HCT116 (cell line): Measurements from ENCODE around the gene PEBP1. TPM values are rescaled to one million over a fixed set of nuclear protein-coding genes. Genes with fewer than 3 reads are reported as not detected.

Experiments used
- ATAC-seq: fragments of 200-7000 bp; cut with Tn5 transposase; 2 replicates; pipeline ENCODE4 v1.9.1; 2020; ENCODE audit warnings: mild to moderate bottlenecking, moderate library complexity
- BruUV-seq: library from RNA; stranded (reverse); fragments of 400-500 nt; replicated peaks from 2 replicates; lab custom pipeline; 2021; lab: Mats Ljungman, UMichigan
- CTCF ChIA-PET: fragments of 300-600 bp; sonication (Branson Sonifier 250); formaldehyde crosslinking; loops from one replicate; lab custom pipeline; 2021; ENCODE audit warnings: antibody characterized with exemption; lab: Charles Lee
- POLR2A ChIA-PET: fragments of 300-600, 350-600 bp; sonication (Branson Sonifier 250); formaldehyde crosslinking; loops from one replicate; lab custom pipeline; 2021; ENCODE audit warnings: antibody characterized with exemption; lab: Charles Lee
- RAD21 ChIA-PET, 2 experiments: fragments of 300-600 bp; sonication (Branson Sonifier 250); formaldehyde crosslinking; loops; one replicate each; lab custom pipeline; 2023; ENCODE audit warnings: low total read pairs in 2 of 2; ENCODE audit not compliant: uncharacterized antibody in 2 of 2, unreplicated experiment in 2 of 2, low non-redundant PET in 1 of 2; lab: Charles Lee
- DNase-seq: peaks from one replicate; pipeline ENCODE4 v3.0.0-alpha.2; 2010; ENCODE audit warnings: low read depth, low spot score
- H2AFZ ChIP-seq: fragments of 200-600 bp; shearing (Covaris generic), sonication (generic); 2 replicates; pipeline ENCODE4 v1.6.1; 2017; ENCODE audit warnings: low read depth, mixed run types, mixed read lengths, antibody characterized with exemption, low read length; ENCODE audit not compliant: poor library complexity, severe bottlenecking
- H3K27ac ChIP-seq: 2 replicates; pipeline ENCODE4 v1.5.1; 2012; ENCODE audit warnings: low read depth, low read length
- H3K27me3 ChIP-seq: fragments of 200-600 bp; sonication (generic); 2 replicates; pipeline ENCODE4 v1.6.1; 2016; ENCODE audit warnings: mixed run types, low read length, mixed read lengths; ENCODE audit not compliant: insufficient read depth
- H3K36me3 ChIP-seq, 2 experiments: fragments of 200-500 bp in 1 of 2; fragments of 200-600 bp in 1 of 2; sonication (Bioruptor generic) in 1 of 2; sonication (generic) in 1 of 2; 2 replicates each; pipeline versions ENCODE4 v1.5.1 to v1.6.1; 2014 to 2016; ENCODE audit warnings: low read length in 2 of 2, inconsistent platforms in 1 of 2, mixed read lengths in 1 of 2, mixed run types in 1 of 2; ENCODE audit not compliant: insufficient read depth in 2 of 2, control insufficient read depth in 1 of 2
- H3K4me1 ChIP-seq, 2 experiments: fragments of 200-600 bp in 1 of 2; sonication (generic) in 1 of 2; 2 replicates each; pipeline versions ENCODE4 v1.5.1 to v1.6.1; 2012 to 2017; ENCODE audit warnings: low read length in 2 of 2, inconsistent platforms in 1 of 2, mild to moderate bottlenecking in 1 of 2, mixed read lengths in 1 of 2, mixed run types in 1 of 2, moderate library complexity in 1 of 2; ENCODE audit not compliant: insufficient read depth in 2 of 2, control insufficient read depth in 1 of 2
- H3K4me2 ChIP-seq: fragments of 200-600 bp; sonication (generic); 2 replicates; pipeline ENCODE4 v1.6.1; 2017; ENCODE audit warnings: mixed run types, low read length, mixed read lengths
- H3K4me3 ChIP-seq, 2 experiments: fragments of 200-600 bp in 1 of 2; sonication (generic) in 1 of 2; replicated peaks in 1 of 2; 2 replicates each; pipeline ENCODE4 v1.5.1; 2011 to 2016; ENCODE audit warnings: low read length in 2 of 2, control low read depth in 1 of 2, low read depth in 1 of 2, mild to moderate bottlenecking in 1 of 2, mixed read lengths in 1 of 2, mixed run types in 1 of 2
- H3K79me2 ChIP-seq: fragments of 200-600 bp; sonication (generic); 2 replicates; pipeline ENCODE4 v1.6.1; 2017; ENCODE audit warnings: mild to moderate bottlenecking, mixed run types, low read length, moderate library complexity, mixed read lengths; ENCODE audit not compliant: insufficient read depth
- H3K9ac ChIP-seq: fragments of 200-600 bp; sonication (generic); 2 replicates; pipeline ENCODE4 v1.6.1; 2016; ENCODE audit warnings: low read length, mixed read lengths
- H3K9me2 ChIP-seq: fragments of 200-600 bp; sonication (generic), shearing (Covaris generic); 2 replicates; pipeline ENCODE4 v1.6.1; 2017; ENCODE audit warnings: mixed run types, mild to moderate bottlenecking, moderate library complexity; ENCODE audit not compliant: insufficient read depth
- H3K9me3 ChIP-seq, 2 experiments: fragments of 200-500 bp in 1 of 2; fragments of 200-600 bp in 1 of 2; sonication (Bioruptor generic) in 1 of 2; sonication (generic) in 1 of 2; 2 replicates each; pipeline ENCODE4 v1.6.1; 2014 to 2017; ENCODE audit warnings: low read length in 2 of 2, mixed read lengths in 2 of 2, inconsistent platforms in 1 of 2, low read depth in 1 of 2, mild to moderate bottlenecking in 1 of 2, mixed run types in 1 of 2, moderate library complexity in 1 of 2; ENCODE audit not compliant: control insufficient read depth in 1 of 2, insufficient read depth in 1 of 2
- H4K20me1 ChIP-seq: fragments of 200-600 bp; sonication (generic), shearing (Covaris generic); 2 replicates; pipeline ENCODE4 v1.6.1; 2017; ENCODE audit warnings: mixed run types, mild to moderate bottlenecking, moderate library complexity; ENCODE audit not compliant: insufficient read depth
- CEBPB ChIP-seq: IDR thresholded peaks from 2 replicates; pipeline ENCODE4 v1.6.1; 2012; ENCODE audit warnings: low read depth
- CTCF ChIP-seq, 3 experiments: fragments of 200-600 bp in 1 of 3; sonication (generic) in 1 of 3; IDR thresholded peaks in 2 of 3; conservative IDR thresholded peaks in 1 of 3; 2 replicates each; pipeline ENCODE4 v1.5.1; 2012 to 2017; ENCODE audit warnings: low read depth in 2 of 3, low read length in 2 of 3, antibody characterized with exemption in 1 of 3, borderline replicate concordance in 1 of 3, control low read depth in 1 of 3, mild to moderate bottlenecking in 1 of 3, mixed read lengths in 1 of 3, mixed run types in 1 of 3, moderate library complexity in 1 of 3; ENCODE audit not compliant: insufficient read depth in 1 of 3
- ELF1 ChIP-seq: IDR thresholded peaks from 2 replicates; pipeline ENCODE4 v1.6.1; 2012; ENCODE audit warnings: low read depth, borderline replicate concordance
- FOSL1 ChIP-seq: IDR thresholded peaks from 2 replicates; pipeline ENCODE4 v1.6.1; 2012; ENCODE audit warnings: low read depth
- POLR2AphosphoS5 ChIP-seq: IDR thresholded peaks from 2 replicates; pipeline ENCODE4 v1.6.1; 2011; ENCODE audit warnings: mild to moderate bottlenecking, low read depth, low read length, moderate library complexity
- RAD21 ChIP-seq: IDR thresholded peaks from 2 replicates; pipeline ENCODE4 v1.6.1; 2012; ENCODE audit warnings: low read depth, mild to moderate bottlenecking
- SIN3A ChIP-seq: IDR thresholded peaks from 2 replicates; pipeline ENCODE4 v1.6.1; 2012; ENCODE audit warnings: low read depth
- SP1 ChIP-seq: IDR thresholded peaks from 2 replicates; pipeline ENCODE4 v1.6.1; 2012; ENCODE audit warnings: low read depth
- SRF ChIP-seq: IDR thresholded peaks from 2 replicates; pipeline ENCODE4 v1.6.1; 2012; ENCODE audit warnings: low read depth
- YY1 ChIP-seq: IDR thresholded peaks from 2 replicates; pipeline ENCODE4 v1.6.1; 2011; ENCODE audit warnings: low read length, low read depth, moderate library complexity, mild to moderate bottlenecking; ENCODE audit not compliant: insufficient replicate concordance; ENCODE audit errors: extremely low read depth
- ZBTB33 ChIP-seq: IDR thresholded peaks from 2 replicates; pipeline ENCODE4 v1.6.1; 2011; ENCODE audit warnings: mild to moderate bottlenecking, low read length, moderate library complexity; ENCODE audit not compliant: insufficient replicate concordance; ENCODE audit errors: extremely low read depth
- ZFX ChIP-seq: fragments of 450-650 bp; IDR thresholded peaks from 2 replicates; pipeline ENCODE4 v1.6.1; 2017
- ZNF274 ChIP-seq: fragments of 200-500 bp; sonication (Bioruptor generic); IDR thresholded peaks from 2 replicates; pipeline ENCODE4 v1.6.1; 2014; ENCODE audit warnings: mild to moderate bottlenecking, low read depth, low read length, inconsistent platforms
- intact Hi-C: fragments of 100-400 bp; cut with micrococcal nuclease; formaldehyde crosslinking; loops from 2 replicates; pipeline ENCODE4 v1.10.0; 2022
- total RNA-seq: library from RNA; stranded (reverse); gene quantifications from one replicate; pipeline ENCODE4 v1.2.1, GENCODE V29; 2021; ENCODE audit not compliant: unreplicated experiment
- TF ChIP-seq, protein P1 (sequence below): IDR thresholded peaks from 2 replicates; pipeline ENCODE4 v1.6.1; 2012

PEBP1 gene
- total RNA-seq, 1 experiment from 2014 or later = 220 TPM

- intact Hi-C loops = loop anchor here (5.0 kb wide), 1 partner anchor 39 kb away; the partner anchor contains the start of gene WSB2
- RAD21 ChIA-PET = no interaction called here
- BruUV-seq = no TSS peak
Observed at GRCh38 chr12:118101051-118101450, 34.9 kb upstream of the PEBP1 start.

More at GRCh38 chr12:118101051-118101450, 34.9 kb upstream of the PEBP1 start:
- H4K20me1 ChIP-seq = no peaks in the 10 kb centered on the region
- H3K27ac ChIP-seq = no peak overlapping the region
- no peak overlapping the region for H3K4me3 ChIP-seq
- no peaks in the 10 kb centered on the region for H3K9me2 ChIP-seq
- H3K4me1 ChIP-seq = peaks cover 36 to 49% of the 10 kb centered on the region in 2 experiments
- H3K4me2 ChIP-seq = no peak overlapping the region
- no peaks in the 10 kb centered on the region for H3K27me3 ChIP-seq
- no peak overlapping the region for H2AFZ ChIP-seq
- H3K9ac ChIP-seq = no peak overlapping the region
- no peaks in the 10 kb centered on the region for H3K9me3 ChIP-seq
- CTCF ChIA-PET = interaction anchor here (1.9 kb wide), 1 partner anchor 20 kb away, joined by 7 read pairs; no protein-coding TSS in a partner anchor
- DNase-seq = no peak
- POLR2A ChIA-PET = no interaction called here
- no peak for ATAC-seq
- no peaks in the 10 kb centered on the region for H3K79me2 ChIP-seq
- no peak for TF ChIP-seq YY1
- no peak for TF ChIP-seq ZBTB33
- TF ChIP-seq RAD21 = no peak
- no peak for TF ChIP-seq FOSL1
- no peak for TF ChIP-seq SRF
- TF ChIP-seq SP1 = no peak
- TF ChIP-seq ZFX = no peak
- TF ChIP-seq SIN3A = no peak
- TF ChIP-seq ELF1 = no peak
- TF ChIP-seq, protein P1, sequence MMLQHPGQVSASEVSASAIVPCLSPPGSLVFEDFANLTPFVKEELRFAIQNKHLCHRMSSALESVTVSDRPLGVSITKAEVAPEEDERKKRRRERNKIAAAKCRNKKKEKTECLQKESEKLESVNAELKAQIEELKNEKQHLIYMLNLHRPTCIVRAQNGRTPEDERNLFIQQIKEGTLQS = no peak
- TF ChIP-seq CEBPB = no peak
- TF ChIP-seq ZNF274 = no peak
- no peak for TF ChIP-seq POLR2AphosphoS5
- TF ChIP-seq CTCF (IDR thresholded peaks at IDR 0.05 in 2 of 3, conservative IDR thresholded peaks at IDR 0.05 in 1 of 3; ENCODE audit: borderline replicate concordance in 1 of 3, insufficient read depth in 1 of 3, low read depth in 2 of 3, low read length in 2 of 3) = no peak
- H3K36me3 ChIP-seq = no peaks in the 10 kb centered on the region
